NB4 (cell line): Measurements from ENCODE around the gene IQCE.

ENCODE experiments used
- MYC ChIP-seq: IDR thresholded peaks from 2 replicates; pipeline ENCODE4 v1.6.1; 2011; ENCODE audit warnings: low read depth, low read length
- TF ChIP-seq, protein P1 (sequence below): IDR thresholded peaks from one replicate; pipeline ENCODE4 v1.5.1; 2012; ENCODE audit warnings: low read depth, low read length

- TF ChIP-seq, protein P1, sequence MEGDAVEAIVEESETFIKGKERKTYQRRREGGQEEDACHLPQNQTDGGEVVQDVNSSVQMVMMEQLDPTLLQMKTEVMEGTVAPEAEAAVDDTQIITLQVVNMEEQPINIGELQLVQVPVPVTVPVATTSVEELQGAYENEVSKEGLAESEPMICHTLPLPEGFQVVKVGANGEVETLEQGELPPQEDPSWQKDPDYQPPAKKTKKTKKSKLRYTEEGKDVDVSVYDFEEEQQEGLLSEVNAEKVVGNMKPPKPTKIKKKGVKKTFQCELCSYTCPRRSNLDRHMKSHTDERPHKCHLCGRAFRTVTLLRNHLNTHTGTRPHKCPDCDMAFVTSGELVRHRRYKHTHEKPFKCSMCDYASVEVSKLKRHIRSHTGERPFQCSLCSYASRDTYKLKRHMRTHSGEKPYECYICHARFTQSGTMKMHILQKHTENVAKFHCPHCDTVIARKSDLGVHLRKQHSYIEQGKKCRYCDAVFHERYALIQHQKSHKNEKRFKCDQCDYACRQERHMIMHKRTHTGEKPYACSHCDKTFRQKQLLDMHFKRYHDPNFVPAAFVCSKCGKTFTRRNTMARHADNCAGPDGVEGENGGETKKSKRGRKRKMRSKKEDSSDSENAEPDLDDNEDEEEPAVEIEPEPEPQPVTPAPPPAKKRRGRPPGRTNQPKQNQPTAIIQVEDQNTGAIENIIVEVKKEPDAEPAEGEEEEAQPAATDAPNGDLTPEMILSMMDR, result no peak
- TF ChIP-seq MYC, result no peak
These were observed 52.6 kb downstream of the IQCE start for GRCh38 chr7:2611401-2611800.
